HG03571 (cell line): ENCODE results near the gene YES1.
"Not testable (repeated sequence)": the region's sequence is repeated elsewhere in the genome, so short reads cannot be mapped to it uniquely, and the experiment has no call there.

Experiments used
- ATAC-seq: cut with Tn5 transposase; IDR thresholded peaks from one replicate; pipeline ENCODE4 v1.9.1; 2021; ENCODE audit not compliant: unreplicated experiment

YES1 gene

GRCh38 chr18:730692-731091 is 81.3 kb downstream of the YES1 start:
- no peak for ATAC-seq

GRCh38 chr18:730120-730519 is 81.9 kb downstream of the YES1 start:
- not testable (repeated sequence) for ATAC-seq

GRCh38 chr18:725646-726045 is 86.4 kb downstream of the YES1 start:
- ATAC-seq: no peak

- no peak for ATAC-seq
Observed at GRCh38 chr18:723541-724080, 88.4 kb downstream of the YES1 start.

GRCh38 chr18:717003-717402 is 95.0 kb downstream of the YES1 start:
- no peak for ATAC-seq

GRCh38 chr18:715626-716025 is 96.4 kb downstream of the YES1 start:
- no peak for ATAC-seq

- no peak for ATAC-seq
Observed at GRCh38 chr18:713135-713490, 98.9 kb downstream of the YES1 start.

- peak; percentile 91 for ATAC-seq
Observed at GRCh38 chr18:712401-713134, 99.5 kb downstream of the YES1 start, which contains the start of gene ENOSF1. Gene ENOSF1 (minus strand): TSS chr18:712630. CDS start chr18:712587, 43 bp downstream.

GRCh38 chr18:711657-712400 is 100.2 kb downstream of the YES1 start:
- ATAC-seq: peak; percentile 54

- peak; percentile 2 for ATAC-seq
Observed at GRCh38 chr18:711310-711656, 100.8 kb downstream of the YES1 start.

GRCh38 chr18:710418-711300 is 101.4 kb downstream of the YES1 start:
- ATAC-seq: no peak

GRCh38 chr18:709771-710170 is 102.3 kb downstream of the YES1 start:
- no peak for ATAC-seq

GRCh38 chr18:708096-708495 is 103.9 kb downstream of the YES1 start:
- ATAC-seq: no peak

GRCh38 chr18:706405-706804 is 105.6 kb downstream of the YES1 start:
- no peak for ATAC-seq

- ATAC-seq: no peak
Observed at GRCh38 chr18:703213-703967, 108.7 kb downstream of the YES1 start.

GRCh38 chr18:697800-698199 is 114.2 kb downstream of the YES1 start:
- no peak for ATAC-seq

- no peak for ATAC-seq
Observed at GRCh38 chr18:697012-697411, 115.0 kb downstream of the YES1 start.

GRCh38 chr18:693466-694187 is 118.4 kb downstream of the YES1 start:
- ATAC-seq: no peak

- ATAC-seq: no peak
Observed at GRCh38 chr18:692824-693223, 119.2 kb downstream of the YES1 start.

GRCh38 chr18:688323-688722 is 123.7 kb downstream of the YES1 start:
- no peak for ATAC-seq
